Germinal center (tissue), 1 donor: ENCODE measurements around the gene FOXK1.

Source experiments
- DNase-seq: peaks from one replicate; pipeline ENCODE4 v3.0.0; 2012; ENCODE audit warnings: mixed read lengths, low spot score

The FOXK1 gene

DNA sequence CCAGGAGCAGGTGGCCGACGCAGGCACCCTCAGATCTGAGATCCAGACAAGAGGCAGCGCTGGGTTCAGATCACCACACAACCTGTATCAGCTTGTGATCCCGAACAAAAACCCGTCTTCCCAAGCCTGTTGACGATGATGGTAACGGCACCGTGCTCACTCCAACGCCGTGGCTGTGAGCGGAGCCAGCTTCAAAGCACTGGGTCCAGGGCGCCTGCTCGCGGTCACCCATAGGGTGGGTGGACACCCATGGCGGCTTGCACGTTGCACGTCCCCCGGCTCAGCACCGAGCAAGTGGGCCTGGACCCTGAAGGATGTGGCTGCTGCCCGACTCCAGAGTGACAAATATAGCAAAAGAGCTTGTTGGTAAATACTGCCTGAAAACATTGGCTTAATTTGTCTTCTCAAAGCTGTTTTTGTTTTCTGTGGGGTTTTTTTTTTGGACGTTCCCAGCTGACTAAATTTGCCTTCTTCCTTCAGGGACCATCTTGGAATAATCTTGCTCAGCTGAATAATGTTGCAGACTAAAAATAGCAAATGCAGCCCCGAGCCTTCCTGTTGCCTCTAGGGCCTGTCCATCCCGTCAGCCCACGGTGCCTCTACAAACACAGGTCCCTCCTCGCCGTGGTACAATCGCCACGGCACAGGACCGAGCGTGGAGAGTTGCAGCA lies 41.0 kb downstream of the FOXK1 start:
- DNase-seq = no peak

DNA sequence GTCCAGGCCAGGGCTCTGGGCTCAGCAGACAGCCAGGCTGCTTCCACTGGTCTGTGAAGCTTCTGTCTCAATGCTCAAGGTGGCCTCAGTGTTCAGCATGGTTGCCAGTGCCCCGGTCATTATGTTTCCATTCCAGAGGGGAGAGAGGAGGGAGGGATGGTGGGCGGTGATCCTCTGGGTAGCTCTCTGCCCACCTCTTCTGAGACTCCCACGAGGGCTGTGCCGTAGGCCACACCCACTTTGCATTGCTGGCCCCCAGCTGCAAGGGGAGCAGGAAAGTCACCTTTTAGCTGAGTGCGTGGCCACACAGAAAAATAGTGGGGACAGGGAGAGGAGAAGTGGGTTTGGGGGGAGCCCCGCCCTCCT lies 42.5 kb downstream of the FOXK1 start:
- peak; percentile 55 for DNase-seq

DNA sequence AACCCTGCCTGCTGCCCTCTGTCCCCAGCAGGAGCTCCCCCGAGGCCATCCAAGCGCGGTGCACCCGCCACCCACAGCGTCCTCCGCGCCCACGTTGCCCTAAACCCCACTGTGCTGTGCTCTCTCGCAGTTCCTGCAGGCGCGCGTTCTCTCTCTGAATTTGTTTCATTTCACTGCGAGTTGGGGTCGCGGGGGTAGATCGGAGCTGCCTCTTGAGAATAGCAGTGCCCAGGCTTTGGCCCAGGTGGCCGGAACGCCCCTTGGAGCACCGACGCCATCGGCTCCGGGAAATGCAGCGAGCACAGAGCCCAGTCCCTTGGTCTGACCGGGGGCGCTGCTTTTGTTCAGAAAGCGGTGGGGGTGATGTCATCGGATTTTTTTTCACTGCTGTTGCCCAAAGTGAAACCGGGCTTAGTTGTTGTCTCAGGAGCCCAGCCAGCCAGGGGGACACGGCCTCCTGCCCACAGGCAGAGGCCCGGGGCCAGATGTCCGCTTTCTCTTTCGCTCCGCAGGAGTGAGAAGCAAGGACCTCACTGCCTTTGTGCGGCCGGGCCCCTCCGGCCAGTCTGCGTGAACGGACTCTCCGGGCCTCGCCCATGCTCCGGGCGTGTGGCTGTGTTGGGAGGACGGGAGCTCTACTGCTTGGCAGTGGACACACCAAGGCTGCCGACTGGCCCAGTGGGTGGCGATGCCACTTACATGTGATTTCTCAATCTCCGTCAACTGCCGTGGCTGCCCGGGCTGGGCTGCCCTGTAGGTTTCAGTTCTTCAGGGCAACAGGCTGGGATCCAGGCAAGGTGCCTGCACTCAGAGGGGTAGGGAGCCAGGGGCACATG lies 43.1 kb downstream of the FOXK1 start:
- peak; percentile 63 for DNase-seq

GRCh38 chr7:4725850-4726450 lies 43.9 kb downstream of the FOXK1 start:
- no peak for DNase-seq

DNA sequence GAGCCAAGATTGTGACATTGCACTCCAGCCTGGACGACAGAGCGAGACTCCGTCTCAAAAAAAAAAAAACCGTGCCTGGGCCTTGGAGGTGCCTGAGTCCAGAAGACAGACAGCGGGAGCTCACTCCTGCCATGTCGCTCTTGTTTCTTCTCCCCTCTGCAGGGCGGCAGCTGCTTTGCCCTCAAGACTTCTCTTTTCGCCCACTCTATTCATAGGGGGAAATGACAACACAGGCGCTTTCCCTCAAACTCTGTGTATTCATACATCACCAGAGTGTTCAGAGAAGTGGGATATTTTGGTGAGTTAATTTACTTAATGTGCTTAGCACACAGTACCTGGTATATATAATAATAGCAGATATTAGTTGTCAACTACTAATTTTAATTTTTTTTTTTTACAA lies 44.5 kb downstream of the FOXK1 start:
- DNase-seq = peak; percentile 65

- no peak for DNase-seq
These were observed 46.0 kb downstream of the FOXK1 start for GRCh38 chr7:4727914-4728705.

DNA sequence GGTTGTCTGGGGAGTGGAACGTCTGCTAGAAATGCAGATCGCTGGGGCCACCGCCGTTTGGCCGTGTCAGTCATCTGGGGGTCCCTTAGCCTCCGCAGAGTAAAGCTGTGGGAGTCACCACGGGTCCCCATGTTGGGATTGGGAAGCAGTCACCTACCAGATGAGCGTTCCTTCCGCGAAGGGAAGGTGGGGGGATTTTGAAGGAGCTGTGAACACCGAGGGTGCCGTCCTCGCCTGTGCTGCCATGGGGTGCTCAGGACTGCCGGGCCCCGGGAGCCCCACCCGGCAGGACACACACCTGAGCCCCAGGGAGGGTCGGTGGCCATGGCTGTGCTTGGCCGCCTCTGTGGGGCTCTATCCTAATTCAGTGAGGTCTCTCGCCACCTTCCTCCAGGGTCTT lies 47.2 kb downstream of the FOXK1 start:
- no peak for DNase-seq

DNA sequence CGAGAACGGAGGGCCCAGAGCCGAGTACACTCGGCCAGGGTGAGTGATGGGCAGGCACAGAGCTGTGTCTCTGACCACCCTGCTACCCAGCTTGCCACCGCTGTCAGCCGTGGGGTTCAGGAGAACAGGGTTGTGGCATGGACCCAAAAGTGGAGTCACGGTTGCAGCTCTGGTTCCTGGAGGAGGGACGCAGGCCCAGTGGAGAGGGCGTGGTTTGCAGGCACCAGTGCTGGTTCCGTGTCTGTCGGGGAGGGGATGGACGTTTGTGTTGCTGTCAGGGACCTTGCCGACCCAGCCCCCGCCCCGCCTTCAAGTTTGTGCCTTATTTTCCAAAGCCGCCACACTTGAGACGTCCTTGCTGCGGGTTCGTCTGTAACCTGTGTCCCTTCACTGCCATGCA lies 48.2 kb downstream of the FOXK1 start:
- no peak for DNase-seq

DNA sequence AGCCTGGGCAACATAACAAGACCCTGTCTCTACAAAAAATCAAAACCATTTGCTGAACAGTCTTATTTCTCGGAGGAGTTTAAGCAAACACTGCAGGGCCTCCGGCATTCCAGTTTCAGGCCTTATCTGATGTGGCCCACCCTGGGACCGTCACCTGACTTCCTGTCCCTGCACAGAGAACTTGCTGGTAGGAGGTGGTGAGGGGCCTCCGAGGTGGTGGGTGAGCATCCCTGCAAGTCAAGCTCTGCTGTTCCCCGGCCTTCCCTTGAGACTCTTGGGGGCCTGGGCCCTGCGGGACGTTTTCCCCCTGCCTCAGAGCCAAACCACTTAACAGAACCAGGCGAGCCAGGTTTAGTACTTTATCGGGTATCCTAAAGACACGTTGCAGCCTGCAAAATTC lies 48.9 kb downstream of the FOXK1 start:
- DNase-seq = no peak

- DNase-seq = no peak
These were observed 49.7 kb downstream of the FOXK1 start for GRCh38 chr7:4731803-4732202.

DNA sequence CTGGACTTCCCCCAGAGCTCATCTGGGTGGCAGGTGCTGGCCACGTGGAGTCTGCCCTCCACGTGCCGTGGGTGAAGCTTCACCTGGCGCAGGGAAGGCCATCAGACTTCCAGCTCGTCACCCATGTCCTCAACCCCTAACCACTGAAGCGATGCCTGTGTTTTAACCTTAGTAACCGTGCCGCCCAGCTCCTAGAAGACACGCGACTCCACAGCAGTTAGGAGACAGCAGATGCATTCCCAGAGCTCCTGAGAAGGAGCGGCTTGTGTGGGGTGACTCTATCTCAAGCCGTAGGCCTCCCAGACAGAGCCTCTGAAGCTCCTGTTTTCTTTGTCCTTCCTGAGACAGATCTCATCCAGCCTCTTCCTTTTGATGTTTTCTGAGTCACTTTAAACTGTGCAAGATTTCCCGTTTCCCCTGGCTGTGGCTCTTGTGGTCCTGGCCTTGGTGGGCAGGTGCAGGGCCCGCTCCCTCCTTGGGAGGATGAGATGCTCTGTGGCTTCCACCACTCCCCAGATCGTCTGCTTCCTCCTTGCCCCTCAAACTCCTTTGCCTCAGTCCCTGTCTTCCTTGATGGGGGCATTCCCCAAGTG lies 51.9 kb downstream of the FOXK1 start:
- no peak for DNase-seq

DNA sequence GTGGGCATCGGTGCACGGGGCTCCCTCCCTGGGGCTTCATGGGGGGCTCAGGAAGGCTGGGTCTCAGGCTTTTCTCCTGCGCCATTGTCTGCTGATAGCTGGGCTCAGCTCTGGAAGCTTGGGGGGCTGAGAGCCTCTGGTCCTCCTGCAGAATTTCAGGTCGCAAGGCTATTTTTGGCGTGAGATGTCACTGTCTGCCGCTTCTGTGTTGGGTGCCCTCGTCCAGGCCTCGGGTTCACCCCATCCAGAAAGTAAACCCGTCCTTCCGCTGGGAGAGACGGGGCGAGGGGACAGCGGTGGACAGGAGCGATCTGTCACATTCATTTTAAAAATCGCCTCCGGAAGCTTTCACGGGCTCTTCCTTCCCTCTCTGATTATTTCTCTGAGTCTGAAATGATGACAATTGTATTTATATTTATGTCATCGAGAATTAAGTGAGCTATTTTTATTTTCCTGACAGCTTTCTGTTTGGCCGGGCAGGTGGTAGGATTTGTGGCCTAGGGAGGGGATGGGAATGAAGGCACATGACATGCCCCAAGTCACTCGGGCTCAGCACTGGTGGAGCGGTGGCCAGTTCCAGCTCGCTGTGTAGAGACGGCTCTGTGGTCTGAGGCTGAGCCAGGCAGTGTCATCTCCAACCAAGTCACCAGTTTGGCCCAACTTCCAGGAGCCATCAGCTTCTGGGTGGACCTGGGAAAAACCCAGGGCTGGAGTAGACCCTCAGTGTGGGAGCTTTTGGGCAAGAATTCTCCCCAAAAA lies 52.7 kb downstream of the FOXK1 start:
- DNase-seq = no peak

GRCh38 chr7:4737300-4737699 lies 55.2 kb downstream of the FOXK1 start:
- no peak for DNase-seq

- no peak for DNase-seq
These were observed 56.8 kb downstream of the FOXK1 start for GRCh38 chr7:4738711-4739527.

DNA sequence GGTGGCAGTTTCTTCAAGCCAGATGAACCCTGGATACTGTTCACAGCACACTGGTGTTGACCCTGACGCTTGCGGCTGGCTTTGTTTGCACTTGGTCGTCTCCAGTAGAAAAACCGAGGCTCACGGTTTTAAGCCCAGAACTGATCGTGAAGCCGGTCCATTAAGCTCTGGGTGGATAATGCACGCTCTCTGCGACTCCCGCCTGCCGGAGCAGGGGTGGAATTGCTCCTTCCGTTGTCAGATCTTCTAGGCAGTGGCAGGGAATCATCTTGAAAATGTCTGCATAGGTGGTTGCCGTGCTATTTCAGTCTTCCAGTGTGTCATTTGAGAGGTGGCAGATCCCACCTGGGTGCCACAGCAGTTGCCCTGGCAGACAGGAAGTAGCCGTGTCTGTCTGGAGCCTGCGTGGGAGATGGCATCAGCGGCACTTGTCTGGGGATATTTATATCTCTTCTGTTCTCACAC lies 57.5 kb downstream of the FOXK1 start:
- peak; percentile 33 for DNase-seq

DNA sequence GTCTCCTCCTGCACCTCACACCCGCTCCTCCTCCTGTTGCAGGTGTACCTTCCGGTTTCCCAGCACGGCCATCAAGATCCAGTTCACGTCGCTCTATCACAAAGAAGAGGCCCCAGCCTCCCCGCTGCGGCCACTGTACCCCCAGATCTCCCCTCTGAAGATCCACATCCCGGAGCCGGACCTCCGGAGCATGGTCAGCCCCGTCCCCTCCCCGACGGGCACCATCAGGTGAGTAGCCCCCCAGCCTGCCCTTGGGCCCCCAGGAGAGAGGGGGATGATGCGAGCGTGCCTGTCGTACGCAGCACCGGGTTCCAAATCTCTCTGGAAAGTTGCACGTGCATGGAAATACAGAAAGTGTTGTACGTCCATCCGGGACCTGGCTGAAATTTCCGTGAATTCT lies 58.7 kb downstream of the FOXK1 start:
- no peak for DNase-seq

DNA sequence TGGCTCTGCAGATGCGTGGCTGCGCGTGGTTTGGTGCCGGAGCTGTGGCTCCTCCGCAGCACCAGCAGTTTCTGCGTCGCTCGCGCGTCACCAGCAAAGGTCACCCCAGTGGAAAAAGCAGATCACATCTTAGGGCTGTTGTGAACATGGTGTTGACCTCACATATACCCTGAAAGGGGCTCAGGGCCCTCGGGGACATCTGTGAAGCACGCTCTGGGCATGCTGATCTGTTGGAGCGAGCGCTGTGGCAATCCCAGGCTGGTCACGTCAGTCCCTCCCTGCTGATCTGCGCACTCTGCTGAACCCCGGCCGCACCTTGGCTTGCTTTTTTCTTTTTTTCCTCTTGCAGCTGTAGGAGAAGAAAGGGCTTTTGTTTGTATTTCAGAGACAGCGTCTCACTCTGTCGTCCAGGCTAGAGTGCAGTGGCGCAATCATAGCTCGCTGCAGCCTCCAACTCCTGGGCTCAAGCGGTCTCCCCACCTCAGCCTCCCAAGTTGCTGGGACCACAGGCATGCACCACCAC lies 60.0 kb downstream of the FOXK1 start:
- DNase-seq = no peak

GRCh38 chr7:4742852-4743251 lies 60.8 kb downstream of the FOXK1 start:
- DNase-seq = no peak

DNA sequence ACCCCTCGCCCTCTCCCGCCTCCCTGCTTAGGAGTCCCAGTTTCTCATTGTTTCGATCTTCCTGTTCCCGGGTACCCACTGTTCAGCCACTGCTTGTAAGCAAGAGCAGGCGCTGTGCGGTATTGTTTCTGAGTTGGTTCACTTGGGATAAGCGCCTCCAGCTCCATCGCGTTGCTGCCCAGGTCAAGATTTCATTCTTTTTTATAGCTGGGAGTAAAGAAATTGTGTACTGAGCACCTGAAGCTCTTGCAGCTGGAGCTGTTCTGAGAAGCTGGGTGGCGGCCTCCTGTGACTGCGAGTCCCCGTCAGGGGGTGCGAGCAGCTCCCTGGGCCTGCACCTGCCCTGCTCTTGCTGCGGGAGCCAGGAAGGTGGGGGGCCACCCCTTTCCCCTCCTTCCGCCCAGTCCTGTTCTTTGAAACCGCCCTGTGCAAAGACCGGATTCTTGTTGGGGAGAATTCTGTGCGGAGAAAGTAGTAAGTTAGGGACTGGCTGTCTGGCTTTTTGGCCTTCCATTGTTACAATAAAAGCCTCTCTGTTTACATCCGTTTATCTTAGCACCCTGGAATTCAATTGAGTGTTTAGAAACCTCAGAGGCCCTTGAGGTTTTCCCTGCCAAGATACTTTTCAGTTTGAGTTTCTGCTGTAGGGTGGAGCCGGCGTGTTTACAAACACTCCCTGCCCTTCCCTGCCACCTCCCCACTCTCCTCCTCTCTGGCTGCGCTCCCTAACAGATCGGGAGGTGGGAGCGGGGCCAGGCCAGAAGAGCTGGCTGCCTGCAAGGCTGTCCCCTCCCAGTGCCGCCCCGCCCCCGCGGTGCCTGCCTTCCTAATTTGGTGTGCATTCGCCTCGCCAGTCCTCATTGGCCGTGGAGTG lies 62.5 kb downstream of the FOXK1 start:
- peak; percentile 85 for DNase-seq
